NT2/D1 (cell line): Measurements from ENCODE around the gene SPIRE2.
"Not testable (repeated sequence)": the region's sequence is repeated elsewhere in the genome, so short reads cannot be mapped to it uniquely, and the experiment has no call there.

Source experiments
- DNase-seq: peaks from one replicate; pipeline ENCODE4 v3.0.0-alpha.2; 2011; ENCODE audit warnings: low read depth, low spot score
- H3K27me3 ChIP-seq: 2 replicates; pipeline ENCODE4 v1.6.0; 2011; ENCODE audit warnings: mild to moderate bottlenecking; ENCODE audit not compliant: insufficient read length, insufficient read depth
- H3K36me3 ChIP-seq: 2 replicates; pipeline ENCODE4 v1.6.1; 2011; ENCODE audit warnings: mild to moderate bottlenecking, low read length, mixed read lengths; ENCODE audit not compliant: insufficient read depth, insufficient read length
- H3K4me1 ChIP-seq: 2 replicates; pipeline ENCODE4 v1.5.1; 2011; ENCODE audit not compliant: insufficient read depth, insufficient read length
- H3K4me3 ChIP-seq: 2 replicates; pipeline ENCODE4 v1.5.1; 2011; ENCODE audit warnings: low read depth; ENCODE audit not compliant: insufficient read length
- H3K9ac ChIP-seq: 2 replicates; pipeline ENCODE4 v1.6.0; 2011; ENCODE audit warnings: low read depth; ENCODE audit not compliant: insufficient read length
- H3K9me3 ChIP-seq: 2 replicates; pipeline ENCODE4 v1.5.1; 2011; ENCODE audit warnings: mild to moderate bottlenecking, low read length; ENCODE audit not compliant: insufficient read depth
- SUZ12 ChIP-seq: IDR thresholded peaks from 2 replicates; pipeline ENCODE4 v1.6.1; 2011; ENCODE audit not compliant: insufficient read length, insufficient read depth; ENCODE audit errors: extremely low read depth
- YY1 ChIP-seq: IDR thresholded peaks from 2 replicates; pipeline ENCODE4 v1.6.1; 2011; ENCODE audit not compliant: insufficient read length, insufficient read depth
- ZNF274 ChIP-seq: IDR thresholded peaks from 2 replicates; pipeline ENCODE4 v1.6.1; 2011; ENCODE audit warnings: mild to moderate bottlenecking, low read depth, low read length

Gene SPIRE2

DNA sequence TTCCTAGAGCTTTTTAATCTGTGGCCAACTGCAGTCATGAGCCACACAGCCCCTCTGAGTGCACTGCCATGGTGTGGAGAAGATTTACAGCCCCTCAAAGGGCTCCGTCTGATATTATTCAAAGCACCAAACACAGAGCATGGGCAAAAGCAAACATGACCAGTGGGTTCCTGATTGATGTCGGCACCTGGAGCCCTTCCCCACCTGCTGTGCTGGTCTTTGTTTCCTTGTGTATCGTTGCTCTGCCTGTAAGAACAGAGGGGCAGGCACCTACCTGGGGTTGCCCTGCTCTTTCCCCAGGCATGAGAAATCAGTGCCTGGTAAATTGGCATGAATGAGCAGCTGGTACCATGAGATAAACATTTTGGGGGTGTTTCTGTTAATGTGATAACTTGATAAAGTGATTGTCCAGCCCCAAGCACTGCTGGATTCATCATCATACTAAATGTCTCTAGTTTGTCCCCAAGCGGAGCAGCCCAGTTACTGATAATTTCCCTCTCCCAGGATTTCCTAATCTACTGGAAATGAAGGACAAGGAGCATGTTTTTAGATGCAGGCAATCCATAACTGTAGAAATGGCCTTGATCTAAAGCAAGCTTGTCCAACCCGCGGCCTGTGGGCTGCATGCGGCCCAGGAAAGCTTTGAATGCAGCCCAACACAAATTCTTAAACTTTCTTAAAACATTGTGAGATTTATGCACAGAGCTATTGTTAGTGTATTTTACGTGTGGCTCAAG is 5.0 kb upstream of the SPIRE2 start:
- no peaks in the 10 kb centered on the region for H3K27me3 ChIP-seq
- H3K4me3 ChIP-seq = no peak overlapping the region
- peaks cover 24% of the 10 kb centered on the region for H3K36me3 ChIP-seq
- no peak for TF ChIP-seq YY1
- TF ChIP-seq SUZ12 = no peak
- H3K4me1 ChIP-seq = peaks cover 13% of the 10 kb centered on the region
- H3K9me3 ChIP-seq = no peaks in the 10 kb centered on the region
- DNase-seq = no peak
- H3K9ac ChIP-seq = no peak overlapping the region

DNA sequence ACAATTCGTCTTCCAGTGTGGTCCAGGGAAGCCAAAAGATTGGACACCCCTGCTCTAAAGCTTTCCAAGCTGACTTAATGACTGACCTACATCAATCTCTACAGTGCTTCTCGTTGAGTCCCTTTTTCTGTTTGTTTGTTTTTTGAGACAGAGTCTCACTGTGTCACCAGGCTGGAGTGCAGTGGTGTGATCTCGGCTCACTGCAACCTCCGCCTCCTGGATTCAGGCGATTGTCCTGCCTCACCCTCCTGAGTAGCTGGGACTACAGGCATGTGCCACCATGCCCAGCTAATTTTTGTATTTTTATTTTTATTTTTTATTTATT is 4.5 kb upstream of the SPIRE2 start:
- Histone ChIP-seq H3K36me3 (peaks cover 23% of the 10 kb centered on the region), H3K4me1 (peaks cover 13% of the 10 kb centered on the region)
- not testable (repeated sequence) for DNase-seq, H3K9me3 ChIP-seq, H3K4me3 ChIP-seq, H3K9ac ChIP-seq, H3K27me3 ChIP-seq

DNA sequence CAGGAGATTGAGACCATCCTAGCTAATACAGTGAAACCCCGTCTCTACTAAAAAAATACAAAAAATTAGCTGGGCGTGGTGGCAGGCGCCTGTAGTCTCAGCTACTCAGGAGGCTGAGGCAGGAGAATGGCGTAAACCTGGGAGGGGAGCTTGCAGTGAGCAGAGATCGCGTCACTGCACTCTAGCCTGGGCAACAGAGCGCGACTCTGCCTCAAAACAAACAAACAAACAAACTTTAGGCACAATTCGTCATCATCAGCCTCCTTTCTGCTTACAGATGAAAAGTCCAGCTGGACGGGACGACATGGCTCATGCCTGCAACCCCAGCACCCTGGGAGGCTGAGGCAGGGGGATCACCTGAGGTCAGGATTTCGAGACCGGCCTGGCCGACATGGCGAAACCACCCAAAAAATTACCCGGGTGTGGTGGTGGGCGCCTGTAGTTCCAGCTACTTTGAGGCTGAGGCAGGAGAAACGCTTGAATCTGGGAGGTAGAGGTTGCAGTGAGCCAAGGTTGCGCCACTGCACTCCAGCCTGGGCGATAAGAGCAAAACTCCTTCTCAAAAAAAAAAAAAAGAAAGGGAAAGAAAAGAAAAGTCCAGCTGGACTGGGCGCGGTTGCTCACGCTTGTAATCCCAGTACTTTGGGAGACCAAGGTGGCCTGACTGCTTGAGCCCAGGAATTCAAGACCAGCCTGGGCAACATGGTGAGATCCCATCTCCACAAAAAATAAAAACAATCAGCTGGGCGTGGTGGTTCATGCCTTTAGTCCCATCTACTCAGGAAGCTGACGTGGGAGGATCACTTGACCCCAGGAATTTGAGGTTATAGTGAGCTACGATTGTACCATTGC is 1.5 kb upstream of the SPIRE2 start:
- Histone ChIP-seq H3K27me3 (no peaks in the 10 kb centered on the region), H3K4me3 (no peak overlapping the region), H3K36me3 (peaks cover 17% of the 10 kb centered on the region), H3K9me3 (no peaks in the 10 kb centered on the region), H3K9ac (no peak overlapping the region), H3K4me1 (peaks cover 18% of the 10 kb centered on the region)
- no peak for TF ChIP-seq ZNF274
- no peak for TF ChIP-seq SUZ12
- no peak for TF ChIP-seq YY1
- DNase-seq = no peak

DNA sequence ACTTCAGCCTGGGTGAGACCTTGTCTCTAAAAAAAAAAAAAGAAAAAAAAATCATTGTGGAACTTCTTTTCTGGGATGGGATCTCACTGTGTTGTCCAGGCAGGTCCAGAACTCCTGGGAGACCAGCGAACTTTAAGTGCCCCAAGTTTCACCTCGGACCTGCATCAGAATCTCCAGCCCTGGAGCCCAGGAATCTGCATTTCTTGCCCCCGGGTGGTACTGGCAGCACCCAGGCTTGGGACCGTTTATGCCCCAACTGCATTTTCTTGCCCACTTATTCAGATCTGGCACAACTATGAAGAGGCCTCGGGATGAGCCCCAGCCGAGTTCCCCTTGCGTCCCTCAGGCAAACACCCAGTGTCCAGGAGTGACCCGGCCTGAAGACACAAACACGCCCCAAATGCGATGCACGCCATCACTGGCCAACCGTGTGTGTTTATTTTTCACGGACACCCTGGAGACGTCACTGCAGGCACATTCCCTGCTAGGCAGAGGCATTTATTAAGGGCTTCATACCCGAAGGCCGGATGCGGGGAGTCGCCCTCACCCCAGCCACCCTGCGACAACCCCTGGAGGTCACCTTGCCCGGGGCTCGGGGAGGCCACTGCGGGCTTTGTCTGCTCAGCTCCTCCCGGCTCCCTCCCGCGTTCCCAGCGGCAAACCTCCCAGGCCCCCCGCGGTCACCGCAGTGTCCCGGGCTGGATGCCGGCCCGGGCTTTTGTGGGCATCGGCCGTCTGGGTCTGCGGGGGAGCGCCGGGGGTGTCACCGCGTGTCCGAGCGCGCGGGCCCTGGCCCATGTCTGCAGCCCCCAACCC is 684 bp upstream of the SPIRE2 start:
- DNase-seq = no peak
- no peaks in the 10 kb centered on the region for H3K27me3 ChIP-seq
- peaks cover 13% of the 10 kb centered on the region for H3K4me1 ChIP-seq
- H3K9me3 ChIP-seq = no peaks in the 10 kb centered on the region
- TF ChIP-seq ZNF274 (no peak), SUZ12 (no peak), YY1 (no peak)
- H3K36me3 ChIP-seq = peaks cover 10% of the 10 kb centered on the region
- H3K4me3 ChIP-seq = peak overlapping the region; percentile 41
- peak overlapping the region; percentile 78 for H3K9ac ChIP-seq

DNA sequence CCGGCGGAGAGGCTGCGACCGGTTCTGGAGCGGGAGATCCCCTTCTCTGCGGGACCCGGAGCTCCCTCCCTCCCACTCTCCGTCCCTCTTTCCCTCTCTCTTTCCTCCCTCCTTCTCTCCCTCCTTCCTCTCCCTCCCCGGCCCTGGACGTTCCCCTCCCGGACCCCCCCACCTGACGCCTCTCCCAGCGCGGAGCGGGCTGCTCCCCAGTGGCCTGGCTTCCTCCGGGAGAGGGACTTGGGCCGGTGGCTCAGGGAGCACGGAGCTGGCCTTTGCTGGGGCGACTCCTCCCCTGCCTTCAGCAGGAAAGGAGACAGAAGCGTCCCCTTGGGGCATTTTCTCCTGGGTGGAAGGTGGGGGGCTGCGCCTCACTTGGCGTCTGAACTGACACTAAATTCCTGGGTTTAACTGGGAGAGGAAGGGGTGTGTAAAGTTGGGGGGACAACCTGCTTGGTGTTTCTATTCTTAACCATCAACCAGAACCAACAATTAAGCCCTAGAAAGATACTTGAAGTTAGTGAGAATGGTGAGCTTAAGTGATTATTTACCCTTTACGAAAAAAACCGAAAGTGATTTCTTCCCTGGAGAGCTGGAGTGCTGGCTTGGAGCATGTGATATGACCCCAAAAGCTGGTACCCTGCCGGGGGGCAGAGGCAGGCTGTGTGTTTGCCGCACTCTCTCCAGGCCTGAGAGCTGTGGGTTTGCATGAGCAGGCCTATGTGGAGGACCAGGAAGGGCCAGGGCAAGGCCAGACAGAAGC is 775 bp downstream of the SPIRE2 start:
- no peaks in the 10 kb centered on the region for H3K27me3 ChIP-seq
- peak overlapping the region; percentile 58 for H3K4me3 ChIP-seq
- TF ChIP-seq SUZ12 (no peak), ZNF274 (no peak), YY1 (no peak)
- H3K9ac ChIP-seq = peak overlapping the region; percentile 85
- H3K36me3 ChIP-seq = peaks cover 14% of the 10 kb centered on the region
- no peak for DNase-seq
- peaks cover 13% of the 10 kb centered on the region for H3K4me1 ChIP-seq
- no peaks in the 10 kb centered on the region for H3K9me3 ChIP-seq

DNA sequence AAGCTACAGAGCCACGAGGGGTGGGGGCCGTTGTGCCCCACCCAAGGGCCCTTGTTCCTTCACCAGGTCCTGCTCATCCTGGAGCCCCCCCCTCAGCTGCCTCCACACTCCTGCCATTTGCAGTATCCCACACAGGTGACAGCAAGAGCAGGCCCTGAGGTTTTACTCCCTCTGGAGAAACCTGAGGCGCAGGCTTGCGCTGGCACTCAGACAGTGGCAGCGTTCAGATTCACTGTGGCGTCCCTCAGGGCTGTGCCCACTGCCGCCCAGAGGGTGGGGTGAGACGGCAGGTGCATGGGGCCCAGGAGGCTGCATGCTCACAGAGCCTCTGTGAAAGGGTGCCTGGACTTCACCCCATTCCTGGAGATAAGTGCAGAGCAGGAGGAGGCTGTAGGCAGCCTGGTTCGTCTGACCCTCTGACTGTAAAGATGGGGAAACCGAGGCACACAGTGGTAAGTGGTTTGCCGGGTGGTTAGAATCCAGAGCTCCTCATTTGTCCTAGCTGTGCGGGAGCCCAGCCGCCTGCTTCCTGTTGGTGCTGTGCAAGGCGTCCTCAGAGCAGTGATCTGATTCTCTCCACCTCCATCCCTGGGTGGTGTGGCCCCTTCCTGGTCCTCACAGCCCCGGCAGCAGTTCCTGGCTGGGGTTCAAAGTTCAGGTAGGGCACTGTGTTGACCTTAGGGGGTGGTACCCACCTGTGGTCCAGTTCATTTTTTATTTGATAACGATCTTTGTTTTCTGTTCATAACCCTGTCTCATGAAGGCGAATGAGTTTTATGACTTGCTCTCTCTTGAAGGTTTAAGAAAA is 1.6 kb downstream of the SPIRE2 start:
- 0 out of 2 replicates have a peak, but pooled peaks cover 3% of the 10 kb centered on the region for H3K9me3 ChIP-seq
- no peaks in the 10 kb centered on the region for H3K27me3 ChIP-seq
- peak overlapping the region; percentile 85 for H3K9ac ChIP-seq
- no peak for TF ChIP-seq ZNF274
- TF ChIP-seq YY1 = no peak
- no peak for TF ChIP-seq SUZ12
- H3K36me3 ChIP-seq = peaks cover 15% of the 10 kb centered on the region
- H3K4me1 ChIP-seq = peaks cover 12% of the 10 kb centered on the region
- H3K4me3 ChIP-seq = no peak overlapping the region
- DNase-seq = no peak
